HG02852 (cell line): Measurements from ENCODE around the gene MTG1.

ENCODE experiments used
- ATAC-seq: cut with Tn5 transposase; IDR thresholded peaks from one replicate; pipeline ENCODE4 v1.9.1; 2021; ENCODE audit warnings: mild to moderate bottlenecking, moderate library complexity; ENCODE audit not compliant: unreplicated experiment

Gene MTG1

GRCh38 chr10:133394064-133394663 is at the start of gene MTG1:
MTG1 (plus strand) TSS chr10:133394157; CDS start chr10:133394221, 64 bp downstream.
- peak; percentile 77 for ATAC-seq

GRCh38 chr10:133344236-133344635 is 49.7 kb upstream of the MTG1 start:
- ATAC-seq: no peak

- ATAC-seq: no peak
Measured at GRCh38 chr10:133346413-133346812, 47.5 kb upstream of the MTG1 start.

GRCh38 chr10:133347710-133348517 is 46.0 kb upstream of the MTG1 start:
- ATAC-seq: no peak

- no peak for ATAC-seq
Measured at GRCh38 chr10:133349160-133349568, 44.8 kb upstream of the MTG1 start.

- ATAC-seq: no peak
Measured at GRCh38 chr10:133349577-133350011, 44.4 kb upstream of the MTG1 start.

- ATAC-seq: no peak
Measured at GRCh38 chr10:133350283-133350949, 43.5 kb upstream of the MTG1 start.

GRCh38 chr10:133350950-133351329 is 43.0 kb upstream of the MTG1 start:
- no peak for ATAC-seq

GRCh38 chr10:133351408-133352318 is 42.3 kb upstream of the MTG1 start:
- no peak for ATAC-seq

- ATAC-seq: no peak
Measured at GRCh38 chr10:133353202-133353959, 40.6 kb upstream of the MTG1 start.

- ATAC-seq: no peak
Measured at GRCh38 chr10:133353988-133354605, 39.9 kb upstream of the MTG1 start.

- ATAC-seq: no peak
Measured at GRCh38 chr10:133354672-133355240, 39.2 kb upstream of the MTG1 start.

- ATAC-seq: no peak
Measured at GRCh38 chr10:133355266-133355665, 38.7 kb upstream of the MTG1 start.

- ATAC-seq: no peak
Measured at GRCh38 chr10:133355991-133356390, 38.0 kb upstream of the MTG1 start.

GRCh38 chr10:133356549-133357284 is 37.2 kb upstream of the MTG1 start:
- no peak for ATAC-seq

- peak; percentile 82 for ATAC-seq
Measured at GRCh38 chr10:133357285-133358161, 36.4 kb upstream of the MTG1 start, which contains the start of gene FUOM. FUOM (minus strand) TSS chr10:133358019; CDS start chr10:133358007, 12 bp downstream.

- ATAC-seq: no peak
Measured at GRCh38 chr10:133358162-133358924, 35.6 kb upstream of the MTG1 start.
